ENCODE results near the gene HOXB4.

DNA sequence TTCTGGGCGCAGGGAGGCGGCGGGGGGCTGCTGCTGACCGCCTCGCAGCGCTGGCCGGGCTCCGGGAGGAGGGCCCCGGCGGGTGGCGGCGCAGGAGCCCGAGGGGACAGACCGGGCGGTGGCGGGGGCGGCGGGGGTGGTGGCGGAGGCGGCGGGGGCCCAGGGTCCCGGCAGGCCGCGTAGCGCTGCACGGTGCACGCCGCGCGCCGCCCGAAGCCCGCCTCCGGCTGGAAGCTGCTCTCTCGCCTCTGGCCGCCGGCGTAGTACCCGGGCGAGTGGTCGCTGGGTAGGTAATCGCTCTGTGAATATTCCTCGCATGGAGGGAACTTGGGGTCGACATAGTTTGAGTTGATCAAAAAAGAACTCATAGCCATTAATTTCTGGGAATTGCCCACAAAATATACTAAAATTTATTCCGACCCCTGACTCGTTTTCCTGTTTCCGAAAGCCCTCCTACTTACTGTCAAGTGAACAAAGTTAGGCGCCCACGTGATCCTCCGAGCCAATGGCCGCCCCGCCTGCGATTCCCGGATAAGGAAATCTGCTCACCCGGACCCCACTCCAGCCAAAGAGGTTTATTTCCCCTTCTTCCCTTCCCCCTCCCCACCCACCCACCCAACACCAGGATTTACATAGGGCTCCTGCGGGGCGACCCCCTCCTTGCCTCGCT lies at the start of gene HOXB4:
- TF ChIP-seq CTCF (conservative IDR thresholded peaks at IDR 0.05; ENCODE audit: low read length) (no peak), EZH2phosphoT487 (IDR thresholded peaks at IDR 0.05; ENCODE audit: borderline replicate concordance, low read depth, low read length) (no peak)

Measured in OCI-LY7 (cell line).